ENCODE results near the gene SLK. TPM values are rescaled to one million over a fixed set of nuclear protein-coding genes. Genes with fewer than 3 reads are reported as not detected.

Gene SLK
- total RNA-seq, 1 experiment from 2014 or later: 71.9 TPM

GRCh38 chr10:103982639-103983038, 15.7 kb downstream of the SLK start:
- Mint-ChIP-seq H3K27ac (ENCODE audit: low read depth, unreplicated experiment) (no peak overlapping the region), H3K4me3 (ENCODE audit: unreplicated experiment) (no peak overlapping the region), H3K27me3 (ENCODE audit: insufficient read depth, unreplicated experiment) (no peaks in the 10 kb centered on the region), H3K4me1 (ENCODE audit: insufficient read depth, unreplicated experiment) (peaks cover 26% of the 10 kb centered on the region), H3K9me3 (ENCODE audit: unreplicated experiment) (no peaks in the 10 kb centered on the region), H3K36me3 (ENCODE audit: insufficient read depth, unreplicated experiment) (no peaks in the 10 kb centered on the region)
- no peak for TF ChIP-seq CTCF (IDR thresholded peaks at IDR 0.05; ENCODE audit: unreplicated experiment)
- BruUV-seq (replicated peaks): no TSS peak
- CTCF ChIA-PET: interaction anchor here (0.5 kb wide), 1 partner anchor 109 kb away, joined by 3 read pairs; no protein-coding TSS in a partner anchor
- POLR2A ChIA-PET: interaction anchor here (0.7 to 2.1 kb wide), 10 partner anchors 13 to 94 kb away, joined by 3 to 18 read pairs (median 4); partner anchors contain the start of genes SLK and STN1
- intact Hi-C loops (cut with micrococcal nuclease): no loop called here
- peak; percentile 42 for DNase-seq (ENCODE audit: unreplicated experiment)

GRCh38 chr10:103983367-103983911, 16.5 kb downstream of the SLK start:
- intact Hi-C loops (cut with micrococcal nuclease): no loop called here
- no peak for TF ChIP-seq CTCF (IDR thresholded peaks at IDR 0.05; ENCODE audit: unreplicated experiment)
- ChIA-PET CTCF (interaction anchor here (0.7 to 1.0 kb wide), 3 partner anchors 13 to 95 kb away, joined by 3 to 5 read pairs (median 3); no protein-coding TSS in a partner anchor), POLR2A (interaction anchor here (0.7 to 2.1 kb wide), 10 partner anchors 14 to 95 kb away, joined by 3 to 18 read pairs (median 4); partner anchors contain the start of genes SLK and STN1)
- H3K9me3 Mint-ChIP-seq (ENCODE audit: unreplicated experiment): no peaks in the 10 kb centered on the region
- no peak overlapping the region for H3K27ac Mint-ChIP-seq (ENCODE audit: low read depth, unreplicated experiment)
- H3K36me3 Mint-ChIP-seq (ENCODE audit: insufficient read depth, unreplicated experiment): no peaks in the 10 kb centered on the region
- no TSS peak for BruUV-seq (replicated peaks)
- H3K27me3 Mint-ChIP-seq (ENCODE audit: insufficient read depth, unreplicated experiment): no peaks in the 10 kb centered on the region
- peaks cover 32% of the 10 kb centered on the region for H3K4me1 Mint-ChIP-seq (ENCODE audit: insufficient read depth, unreplicated experiment)
- no peak for DNase-seq (ENCODE audit: unreplicated experiment)
- no peak overlapping the region for H3K4me3 Mint-ChIP-seq (ENCODE audit: unreplicated experiment)

GRCh38 chr10:103985726-103986125, 18.8 kb downstream of the SLK start:
- no peaks in the 10 kb centered on the region for H3K36me3 Mint-ChIP-seq (ENCODE audit: insufficient read depth, unreplicated experiment)
- ChIA-PET POLR2A (interaction anchor here (0.6 to 1.7 kb wide), 6 partner anchors 16 to 97 kb away, joined by 3 to 18 read pairs (median 3); partner anchors contain the start of gene STN1), CTCF (interaction anchor here (0.6 to 1.2 kb wide), 2 partner anchors 13 to 97 kb away, joined by 3 read pairs; no protein-coding TSS in a partner anchor)
- no peaks in the 10 kb centered on the region for H3K9me3 Mint-ChIP-seq (ENCODE audit: unreplicated experiment)
- BruUV-seq (replicated peaks): no TSS peak
- peak; percentile 2 for DNase-seq (ENCODE audit: unreplicated experiment)
- H3K4me1 Mint-ChIP-seq (ENCODE audit: insufficient read depth, unreplicated experiment): peaks cover 38% of the 10 kb centered on the region
- no peaks in the 10 kb centered on the region for H3K27me3 Mint-ChIP-seq (ENCODE audit: insufficient read depth, unreplicated experiment)
- TF ChIP-seq CTCF (IDR thresholded peaks at IDR 0.05; ENCODE audit: unreplicated experiment): no peak
- no peak overlapping the region for H3K27ac Mint-ChIP-seq (ENCODE audit: low read depth, unreplicated experiment)
- intact Hi-C loops (cut with micrococcal nuclease): no loop called here
- H3K4me3 Mint-ChIP-seq (ENCODE audit: unreplicated experiment): no peak overlapping the region

GRCh38 chr10:103986360-103986759, 19.4 kb downstream of the SLK start:
- Mint-ChIP-seq H3K36me3 (ENCODE audit: insufficient read depth, unreplicated experiment) (peaks cover 2% of the 10 kb centered on the region), H3K4me3 (ENCODE audit: unreplicated experiment) (no peak overlapping the region), H3K9me3 (ENCODE audit: unreplicated experiment) (no peaks in the 10 kb centered on the region), H3K27me3 (ENCODE audit: insufficient read depth, unreplicated experiment) (no peaks in the 10 kb centered on the region), H3K27ac (ENCODE audit: low read depth, unreplicated experiment) (peak overlapping the region; percentile 70), H3K4me1 (ENCODE audit: insufficient read depth, unreplicated experiment) (peaks cover 38% of the 10 kb centered on the region)
- BruUV-seq (replicated peaks): no TSS peak
- POLR2A ChIA-PET: interaction anchor here (0.6 to 1.7 kb wide), 7 partner anchors 9 to 136 kb away, joined by 3 to 18 read pairs (median 3); partner anchors contain the start of genes SFR1 and STN1
- intact Hi-C loops (cut with micrococcal nuclease): no loop called here
- CTCF ChIA-PET: interaction anchor here (0.6 to 1.2 kb wide), 3 partner anchors 13 to 221 kb away, joined by 3 read pairs; no protein-coding TSS in a partner anchor
- TF ChIP-seq CTCF (IDR thresholded peaks at IDR 0.05; ENCODE audit: unreplicated experiment): no peak
- no peak for DNase-seq (ENCODE audit: unreplicated experiment)

All from MCF 10A (cell line).